Measurements from ENCODE around the gene ERC2.

ERC2 gene

GRCh38 chr3:56424336-56424735 lies 43.9 kb downstream of the ERC2 start:
- no peak for DNase-seq

GRCh38 chr3:56423661-56424099 lies 44.6 kb downstream of the ERC2 start:
- DNase-seq: no peak

GRCh38 chr3:56422316-56422715 lies 46.0 kb downstream of the ERC2 start:
- DNase-seq: no peak

- DNase-seq: no peak
Measured at GRCh38 chr3:56421205-56421604, 47.1 kb downstream of the ERC2 start.

- no peak for DNase-seq
Measured at GRCh38 chr3:56415652-56416051, 52.6 kb downstream of the ERC2 start.

GRCh38 chr3:56413911-56414310 lies 54.4 kb downstream of the ERC2 start:
- no peak for DNase-seq

- DNase-seq: no peak
Measured at GRCh38 chr3:56411166-56411565, 57.1 kb downstream of the ERC2 start.

- no peak for DNase-seq
Measured at GRCh38 chr3:56410576-56410975, 57.7 kb downstream of the ERC2 start.

GRCh38 chr3:56409790-56410189 lies 58.5 kb downstream of the ERC2 start:
- no peak for DNase-seq

GRCh38 chr3:56408761-56409196 lies 59.5 kb downstream of the ERC2 start:
- DNase-seq: no peak

- DNase-seq: no peak
Measured at GRCh38 chr3:56406826-56407515, 61.3 kb downstream of the ERC2 start.

- no peak for DNase-seq
Measured at GRCh38 chr3:56404884-56405283, 63.4 kb downstream of the ERC2 start.

- DNase-seq: no peak
Measured at GRCh38 chr3:56398659-56399058, 69.6 kb downstream of the ERC2 start.

- DNase-seq: no peak
Measured at GRCh38 chr3:56397798-56398197, 70.5 kb downstream of the ERC2 start.

- no peak for DNase-seq
Measured at GRCh38 chr3:56389183-56389830, 79.0 kb downstream of the ERC2 start.

GRCh38 chr3:56383092-56383491 lies 85.2 kb downstream of the ERC2 start:
- no peak for DNase-seq

GRCh38 chr3:56379723-56380287 lies 88.5 kb downstream of the ERC2 start:
- no peak for DNase-seq

- no peak for DNase-seq
Measured at GRCh38 chr3:56375654-56376053, 92.6 kb downstream of the ERC2 start.

GRCh38 chr3:56373386-56373785 lies 94.9 kb downstream of the ERC2 start:
- DNase-seq: no peak

- no peak for DNase-seq
Measured at GRCh38 chr3:56370991-56371775, 97.1 kb downstream of the ERC2 start.

- no peak for DNase-seq
Measured at GRCh38 chr3:56369914-56370313, 98.4 kb downstream of the ERC2 start.

- DNase-seq: no peak
Measured at GRCh38 chr3:56368846-56369245, 99.4 kb downstream of the ERC2 start.

GRCh38 chr3:56366641-56367162 lies 101.6 kb downstream of the ERC2 start:
- DNase-seq: no peak
